ENCODE results near the gene RNF213.
"Not testable (repeated sequence)": the region's sequence is repeated elsewhere in the genome, so short reads cannot be mapped to it uniquely, and the experiment has no call there.

RNF213 gene

GRCh38 chr17:80270836-80271235 is 10.2 kb downstream of the RNF213 start:
- no peak overlapping the region for H3K27ac ChIP-seq
- H3K4me1 ChIP-seq (ENCODE audit: control insufficient read depth in 1 of 2, insufficient read depth in 1 of 2, low read depth in 1 of 2, low read length in 1 of 2), result no peaks in the 10 kb centered on the region
- peaks cover 65% of the 10 kb centered on the region for H3K36me3 ChIP-seq
- no peak for TF ChIP-seq CTCF (IDR thresholded peaks at IDR 0.05)
- H3K9me3 ChIP-seq, result no peaks in the 10 kb centered on the region
- H3K27me3 ChIP-seq, result no peaks in the 10 kb centered on the region
- H3K4me3 ChIP-seq (ENCODE audit: low read depth in 1 of 2, low read length in 1 of 2), result no peak overlapping the region

GRCh38 chr17:80272366-80272765 is 11.7 kb downstream of the RNF213 start:
- H3K4me1 ChIP-seq (ENCODE audit: control insufficient read depth in 1 of 2, insufficient read depth in 1 of 2, low read depth in 1 of 2, low read length in 1 of 2), result peaks cover 0 to 3% of the 10 kb centered on the region in 2 experiments

GRCh38 chr17:80274331-80274730 is 13.7 kb downstream of the RNF213 start:
- TF ChIP-seq CTCF (IDR thresholded peaks at IDR 0.05), result no peak
- H3K9me3 ChIP-seq, result no peaks in the 10 kb centered on the region
- H3K4me1 ChIP-seq (ENCODE audit: control insufficient read depth in 1 of 2, insufficient read depth in 1 of 2, low read depth in 1 of 2, low read length in 1 of 2), result peaks cover 0 to 3% of the 10 kb centered on the region in 2 experiments
- no peaks in the 10 kb centered on the region for H3K27me3 ChIP-seq
- no peak overlapping the region for H3K27ac ChIP-seq
- H3K36me3 ChIP-seq, result peaks cover 65% of the 10 kb centered on the region
- no peak overlapping the region for H3K4me3 ChIP-seq (ENCODE audit: low read depth in 1 of 2, low read length in 1 of 2)

More at GRCh38 chr17:80272366-80272765, 11.7 kb downstream of the RNF213 start:
- Histone ChIP-seq H3K27me3 (no peaks in the 10 kb centered on the region), H3K4me3 (ENCODE audit: low read depth in 1 of 2, low read length in 1 of 2) (no peak overlapping the region), H3K9me3 (no peaks in the 10 kb centered on the region), H3K27ac (no peak overlapping the region), H3K36me3 (peaks cover 58% of the 10 kb centered on the region)
- TF ChIP-seq CTCF (IDR thresholded peaks at IDR 0.05), result no peak

- no peak for TF ChIP-seq CTCF (IDR thresholded peaks at IDR 0.05)
- Histone ChIP-seq H3K36me3 (peaks cover 65% of the 10 kb centered on the region), H3K27me3 (no peaks in the 10 kb centered on the region), H3K27ac (no peak overlapping the region), H3K4me1 (ENCODE audit: control insufficient read depth in 1 of 2, insufficient read depth in 1 of 2, low read depth in 1 of 2, low read length in 1 of 2) (peaks cover 0 to 3% of the 10 kb centered on the region in 2 experiments), H3K9me3 (no peaks in the 10 kb centered on the region), H3K4me3 (ENCODE audit: low read depth in 1 of 2, low read length in 1 of 2) (no peak overlapping the region)
Measured at GRCh38 chr17:80274871-80275449, 14.3 kb downstream of the RNF213 start.

- H3K27ac ChIP-seq; H3K27me3 ChIP-seq; H3K9me3 ChIP-seq; H3K4me3 ChIP-seq (ENCODE audit: low read depth in 1 of 2, low read length in 1 of 2); H3K4me1 ChIP-seq (ENCODE audit: control insufficient read depth in 1 of 2, insufficient read depth in 1 of 2, low read depth in 1 of 2, low read length in 1 of 2): not testable (repeated sequence)
- H3K36me3 ChIP-seq, result peaks cover 67% of the 10 kb centered on the region
Measured at GRCh38 chr17:80275857-80276256, 15.2 kb downstream of the RNF213 start.

- H3K27me3 ChIP-seq, result no peaks in the 10 kb centered on the region
- H3K4me1 ChIP-seq (ENCODE audit: control insufficient read depth in 1 of 2, insufficient read depth in 1 of 2, low read depth in 1 of 2, low read length in 1 of 2), result peaks cover 0 to 3% of the 10 kb centered on the region in 2 experiments
- TF ChIP-seq CTCF (IDR thresholded peaks at IDR 0.05), result no peak
- H3K4me3 ChIP-seq (ENCODE audit: low read depth in 1 of 2, low read length in 1 of 2), result no peak overlapping the region
- no peak overlapping the region for H3K27ac ChIP-seq
- H3K36me3 ChIP-seq, result peaks cover 78% of the 10 kb centered on the region
- no peaks in the 10 kb centered on the region for H3K9me3 ChIP-seq
Measured at GRCh38 chr17:80277751-80278671, 17.4 kb downstream of the RNF213 start.
